GM23338 (cell line): ENCODE measurements around the gene ATP10A. TPM values are rescaled to one million over a fixed set of nuclear protein-coding genes. Genes with fewer than 3 reads are reported as not detected.

Experiments
- ATAC-seq: fragments of 200-7000 bp; cut with Tn5 transposase; 3 replicates; pipeline ENCODE4 v1.9.1; 2020
- DNase-seq: peaks from one replicate; pipeline ENCODE4 v3.0.0-alpha.2; 2015; ENCODE audit warnings: low spot score
- H2AFZ ChIP-seq: fragments of 200-600 bp; sonication (generic); 2 replicates; pipeline ENCODE4 v1.8.0; 2016; ENCODE audit warnings: antibody characterized with exemption, mild to moderate bottlenecking, moderate library complexity
- H3F3A ChIP-seq: fragments of 200-600 bp; sonication (generic); replicated peaks from 2 replicates; pipeline ENCODE4 v1.8.0; 2017; ENCODE audit warnings: antibody characterized with exemption, mixed run types, low read depth
- H3K27ac ChIP-seq: fragments of 200-600 bp; sonication (generic); 2 replicates; pipeline ENCODE4 v1.6.1; 2016; ENCODE audit warnings: low read depth
- H3K27me3 ChIP-seq: fragments of 200-600 bp; sonication (generic); 2 replicates; pipeline ENCODE4 v1.8.0; 2016; ENCODE audit warnings: mild to moderate bottlenecking, mixed run types, moderate library complexity; ENCODE audit not compliant: insufficient read depth
- H3K36me3 ChIP-seq: fragments of 200-600 bp; sonication (generic); 2 replicates; pipeline ENCODE4 v1.8.0; 2016; ENCODE audit warnings: mild to moderate bottlenecking; ENCODE audit not compliant: insufficient read depth
- H3K4me1 ChIP-seq: fragments of 200-600 bp; sonication (generic); 2 replicates; pipeline ENCODE4 v1.8.0; 2016; ENCODE audit warnings: mild to moderate bottlenecking, moderate library complexity; ENCODE audit not compliant: insufficient read depth
- H3K4me2 ChIP-seq: fragments of 200-600 bp; sonication (generic); 2 replicates; pipeline ENCODE4 v1.7.1; 2017; ENCODE audit warnings: mixed run types
- H3K4me3 ChIP-seq: fragments of 200-600 bp; sonication (generic); 2 replicates; pipeline ENCODE4 v1.6.1; 2016; ENCODE audit warnings: mixed run types
- H3K79me2 ChIP-seq: fragments of 200-600 bp; sonication (generic); replicated peaks from 2 replicates; pipeline ENCODE4 v1.8.0; 2017; ENCODE audit warnings: mild to moderate bottlenecking; ENCODE audit not compliant: insufficient read depth
- H3K9me2 ChIP-seq: fragments of 200-600 bp; sonication (generic); 2 replicates; pipeline ENCODE4 v1.8.0; 2017; ENCODE audit not compliant: insufficient read depth
- H4K20me1 ChIP-seq: fragments of 200-600 bp; sonication (generic); replicated peaks from 2 replicates; pipeline ENCODE4 v1.8.0; 2017; ENCODE audit warnings: mild to moderate bottlenecking; ENCODE audit not compliant: insufficient read depth
- H3K27ac Mint-ChIP-seq: 2 replicates; pipeline ENCODE4 v1.8.0; 2020; ENCODE audit warnings: inconsistent platforms, mild to moderate bottlenecking, moderate library complexity, mixed read lengths
- H3K27me3 Mint-ChIP-seq: 3 replicates; pipeline ENCODE4 v1.8.0; 2022; ENCODE audit warnings: low read depth, mild to moderate bottlenecking, moderate library complexity, mixed read lengths, inconsistent platforms; ENCODE audit not compliant: insufficient read depth, poor library complexity
- H3K36me3 Mint-ChIP-seq: 3 replicates; pipeline ENCODE4 v1.8.0; 2021; ENCODE audit warnings: low read depth, mild to moderate bottlenecking, inconsistent platforms, moderate library complexity, mixed read lengths
- H3K4me1 Mint-ChIP-seq: 3 replicates; pipeline ENCODE4 v1.8.0; 2020; ENCODE audit warnings: mild to moderate bottlenecking, inconsistent platforms, mixed read lengths
- H3K4me3 Mint-ChIP-seq: 3 replicates; pipeline ENCODE4 v1.8.0; 2021; ENCODE audit warnings: moderate library complexity, mild to moderate bottlenecking, inconsistent platforms, mixed read lengths
- H3K9me3 Mint-ChIP-seq: 3 replicates; pipeline ENCODE4 v1.8.0; 2020; ENCODE audit warnings: moderate library complexity, mild to moderate bottlenecking, inconsistent platforms, mixed read lengths
- CREB1 ChIP-seq: fragments of 250-450 bp; sonication (Bioruptor Pico); IDR thresholded peaks from 2 replicates; pipeline ENCODE4 v1.5.0; 2020; ENCODE audit warnings: low read depth, mild to moderate bottlenecking, moderate library complexity
- CTCF ChIP-seq, 2 experiments: fragments of 200-600 bp in 1 of 2; sonication (generic) in 1 of 2; conservative IDR thresholded peaks; 2 replicates each; pipeline versions ENCODE4 v1.5.1 to v1.6.1; 2016 to 2017; ENCODE audit warnings: antibody characterized with exemption in 2 of 2, low read depth in 2 of 2, mild to moderate bottlenecking in 2 of 2, moderate library complexity in 1 of 2
- ETS1 ChIP-seq: IDR thresholded peaks from 2 replicates; pipeline ENCODE4 v1.6.1; 2016; ENCODE audit warnings: antibody characterized with exemption
- EZH2 ChIP-seq: fragments of 200-600 bp; sonication (generic); IDR thresholded peaks from one replicate; pipeline ENCODE4 v1.8.0; 2017; ENCODE audit warnings: antibody characterized with exemption, mild to moderate bottlenecking, low read depth; ENCODE audit not compliant: unreplicated experiment
- EZH2phosphoT487 ChIP-seq: fragments of 200-600 bp; sonication (generic); IDR thresholded peaks from one replicate; pipeline ENCODE4 v1.8.1; 2018; ENCODE audit warnings: antibody characterized with exemption; ENCODE audit not compliant: unreplicated experiment
- JUNB ChIP-seq: IDR thresholded peaks from one replicate; pipeline ENCODE4 v1.6.1; 2016; ENCODE audit warnings: antibody characterized with exemption; ENCODE audit not compliant: unreplicated experiment
- NANOG ChIP-seq: IDR thresholded peaks from 2 replicates; pipeline ENCODE4 v1.6.1; 2016; ENCODE audit warnings: antibody characterized with exemption, borderline replicate concordance
- REST ChIP-seq: IDR thresholded peaks from one replicate; pipeline ENCODE4 v1.6.1; 2018; ENCODE audit warnings: antibody characterized with exemption; ENCODE audit not compliant: unreplicated experiment
- STAT1 ChIP-seq: IDR thresholded peaks from one replicate; pipeline ENCODE4 v1.6.1; 2016; ENCODE audit warnings: antibody characterized with exemption; ENCODE audit not compliant: unreplicated experiment
- ZNF114 ChIP-seq: fragments of 250-450 bp; sonication (Bioruptor Pico); IDR thresholded peaks from 2 replicates; pipeline ENCODE4 v1.5.0; 2020; ENCODE audit warnings: mild to moderate bottlenecking, moderate library complexity
- ZNF462 ChIP-seq: fragments of 250-450 bp; sonication (Bioruptor Pico); IDR thresholded peaks from 2 replicates; pipeline ENCODE4 v1.5.0; 2020; ENCODE audit warnings: mild to moderate bottlenecking, moderate library complexity
- polyA plus RNA-seq: library from polyadenylated mRNA; unstranded; fragments of >200 nt; fragmentation: Nextera tagmentation; extraction: Ambion mirVana; gene quantifications from 2 replicates; pipeline ENCODE4 v1.2.1, GENCODE V29; 2016
- total RNA-seq: library from RNA; depleted of rRNA; stranded (reverse); fragments of >200 nt; shearing (Covaris generic); gene quantifications from 2 replicates; pipeline ENCODE4 v1.2.3, GENCODE V29; 2014

Gene ATP10A
- total and polyA plus RNA-seq, 2 experiments from 2014 or later, result 0.36 to 5.6 TPM

- no peak for TF ChIP-seq REST
- no peak for TF ChIP-seq ETS1
These were observed 53.0 kb downstream of the ATP10A start (continued) for GRCh38 chr15:25810154-25810553.

GRCh38 chr15:25807063-25807462 is 56.1 kb downstream of the ATP10A start:
- peaks cover 8% of the 10 kb centered on the region for H3K27me3 Mint-ChIP-seq
- TF ChIP-seq JUNB (no peak), ZNF462 (CRISPR knock-in tag) (no peak), EZH2phosphoT487 (no peak), STAT1 (no peak), CTCF (conservative IDR thresholded peaks at IDR 0.05; ENCODE audit: low read depth in 2 of 2) (no peak), ZNF114 (no peak), CREB1 (CRISPR knock-in tag) (no peak), NANOG (no peak), ETS1 (no peak), EZH2 (no peak)

More at GRCh38 chr15:25807063-25807462, 56.1 kb downstream of the ATP10A start:
- Histone ChIP-seq H3K9me2 (0 out of 2 replicates have a peak, but pooled peaks cover 7% of the 10 kb centered on the region), H3K27me3 (no peaks in the 10 kb centered on the region), H3K4me1 (0 out of 2 replicates have a peak, but pooled peaks cover 3% of the 10 kb centered on the region), H3K4me2 (no peak overlapping the region), H2AFZ (no peak overlapping the region), H3K36me3 (no peaks in the 10 kb centered on the region), H3K4me3 (no peak overlapping the region), H4K20me1 (no peaks in the 10 kb centered on the region), H3K27ac (no peak overlapping the region), H3K79me2 (no peaks in the 10 kb centered on the region), H3F3A (no peaks in the 10 kb centered on the region)
- Mint-ChIP-seq H3K4me3 (no peak overlapping the region), H3K4me1 (peaks cover 9% of the 10 kb centered on the region), H3K9me3 (no peaks in the 10 kb centered on the region), H3K27ac (no peak overlapping the region), H3K36me3 (no peaks in the 10 kb centered on the region)
- ATAC-seq, result no peak
- no peak for DNase-seq
